Endothelial cell of umbilical vein (primary cell): Measurements from ENCODE around the gene ARHGAP45.

Source experiments
- CTCF ChIP-seq, 2 donors: IDR thresholded peaks; 1 replicate in 1 of 2; 2 replicates in 1 of 2; pipeline ENCODE4 v1.5.1; 2011; ENCODE audit warnings: low read length in 2 of 2, mild to moderate bottlenecking in 2 of 2, moderate library complexity in 2 of 2, control low read depth in 1 of 2, inconsistent platforms in 1 of 2, low read depth in 1 of 2; ENCODE audit not compliant: insufficient read depth in 1 of 2; ENCODE audit errors: extremely low read depth in 1 of 2
- EZH2 ChIP-seq: IDR thresholded peaks from 2 replicates; pipeline ENCODE4 v1.6.1; 2012; ENCODE audit warnings: borderline replicate concordance, low read depth, mild to moderate bottlenecking, moderate library complexity, low read length, inconsistent platforms; ENCODE audit not compliant: severe bottlenecking

- TF ChIP-seq CTCF (IDR thresholded peaks at IDR 0.05; ENCODE audit: extremely low read depth in 1 of 2, insufficient read depth in 1 of 2, low read depth in 1 of 2, low read length in 2 of 2), result no peak
- TF ChIP-seq EZH2, result no peak
Observed at GRCh38 chr19:1019616-1019961, 47.4 kb upstream of the ARHGAP45 start.
